DLD1 (cell line): ENCODE measurements around the gene HES7.

Experiments used
- in situ Hi-C: cut with HindIII; loops from 2 replicates; pipeline ENCODE4 v1.10.0; 2017; ENCODE audit warnings: low sequenced_read_pairs

The HES7 gene

DNA sequence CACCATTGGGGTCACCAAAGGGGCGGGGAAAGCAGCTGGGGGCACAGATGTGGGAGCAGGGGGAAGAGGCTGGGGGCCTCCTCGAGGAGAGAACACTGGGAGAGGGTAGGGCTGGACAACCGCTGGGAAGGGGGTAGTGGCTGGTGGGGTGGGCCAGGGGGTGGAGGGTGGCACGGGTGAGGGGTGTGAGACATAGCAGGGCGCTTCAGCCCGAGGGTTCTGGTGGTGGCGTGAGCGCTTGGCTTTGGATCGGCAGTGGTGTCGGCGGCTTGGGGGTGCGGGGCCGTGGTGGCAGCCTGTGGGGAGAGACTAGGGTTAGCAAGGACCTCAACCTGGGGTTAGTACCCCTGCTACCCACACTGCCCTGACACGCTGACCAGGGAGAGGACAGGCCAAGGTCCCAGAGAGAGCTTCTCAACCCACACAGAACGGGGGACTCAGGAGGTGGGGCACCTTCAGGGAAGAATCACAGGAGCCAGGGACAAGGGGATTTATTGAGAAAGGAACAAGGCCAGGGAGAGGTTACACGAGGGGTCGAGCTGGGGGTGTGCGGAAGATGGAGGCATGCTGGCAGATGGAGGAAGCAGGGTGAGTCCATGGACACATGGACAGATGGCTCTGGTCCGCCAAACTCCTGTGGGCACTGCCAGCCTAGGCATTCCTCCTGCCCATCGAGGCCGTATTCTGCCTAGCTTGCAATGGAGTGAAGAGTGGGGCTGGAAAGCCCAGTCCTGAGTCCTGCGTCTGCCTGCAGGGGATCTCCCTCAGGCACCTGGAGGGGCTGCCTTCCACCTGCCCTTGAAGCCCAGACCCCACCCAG is 19.9 kb upstream of the HES7 start:
- in situ Hi-C loops: no loop called here

DNA sequence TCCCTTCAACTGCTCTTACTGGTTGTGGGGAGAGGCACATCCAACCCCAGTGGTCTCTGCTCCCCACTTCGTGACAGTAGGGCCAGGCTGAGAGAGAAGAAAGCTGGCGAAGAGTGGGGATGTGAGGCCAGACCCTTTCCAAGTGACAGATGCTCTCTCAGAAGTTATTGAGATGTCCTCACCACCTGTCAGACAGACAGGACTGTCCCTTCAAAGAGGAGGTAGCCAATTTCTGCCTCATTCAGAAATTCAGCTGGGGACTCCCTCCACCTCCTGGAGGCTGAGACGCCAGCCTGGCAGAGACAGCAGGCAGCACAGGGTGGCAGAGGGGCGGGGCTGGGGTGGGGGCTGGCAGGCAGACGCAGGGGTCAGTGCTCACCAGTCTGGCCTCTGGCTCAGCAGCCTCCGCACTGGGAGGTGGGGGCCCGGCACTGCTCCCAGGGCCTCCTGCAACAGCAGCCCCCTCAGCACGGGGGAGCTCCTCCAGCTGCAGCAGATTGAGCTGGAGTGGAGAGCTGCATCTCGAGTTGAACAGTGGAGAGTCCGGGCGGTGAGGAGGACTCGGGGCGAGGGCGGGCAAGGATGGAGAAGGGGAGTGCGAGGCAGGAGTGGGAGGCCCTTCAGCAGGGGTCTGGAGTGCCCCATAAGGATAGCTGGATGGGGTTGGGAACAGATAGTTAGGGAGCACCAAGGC is 19.1 kb upstream of the HES7 start:
- in situ Hi-C loops: no loop called here

DNA sequence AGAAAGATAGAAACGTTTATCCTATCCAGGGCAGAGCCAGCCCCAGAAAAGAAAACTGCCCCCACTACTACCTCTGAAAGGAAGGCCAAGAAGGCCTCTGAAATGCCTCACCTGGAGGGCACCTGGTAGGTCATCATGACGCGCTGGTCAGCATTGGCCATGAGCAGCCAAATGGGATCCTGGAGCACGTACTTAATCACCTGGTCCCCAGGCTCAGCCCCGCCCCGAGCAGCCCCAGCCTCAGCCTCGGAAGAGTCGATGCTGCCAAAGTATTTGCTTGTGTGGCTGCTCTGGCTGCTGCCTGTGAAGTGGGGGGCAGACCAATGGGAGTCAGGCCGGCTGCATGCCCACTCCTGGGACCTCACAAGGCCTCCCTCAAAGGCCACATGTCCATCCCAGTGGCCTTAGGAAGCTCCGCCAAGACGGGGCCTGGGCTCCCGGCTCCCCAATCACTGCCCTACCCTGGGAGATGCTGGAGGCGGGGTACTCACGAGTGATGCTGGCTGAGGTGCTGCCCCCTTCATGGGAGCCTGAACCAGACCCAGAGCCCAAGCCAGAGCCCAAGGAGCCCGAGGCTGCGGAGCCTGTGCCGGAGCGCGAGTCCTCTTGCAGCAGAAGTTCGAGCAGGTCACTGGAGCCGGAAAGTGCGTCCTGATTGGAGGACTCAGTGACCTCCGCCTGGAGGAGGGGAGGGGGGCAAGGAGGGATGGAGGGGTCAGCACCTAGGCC is 18.4 kb upstream of the HES7 start:
- in situ Hi-C loops: no loop called here

DNA sequence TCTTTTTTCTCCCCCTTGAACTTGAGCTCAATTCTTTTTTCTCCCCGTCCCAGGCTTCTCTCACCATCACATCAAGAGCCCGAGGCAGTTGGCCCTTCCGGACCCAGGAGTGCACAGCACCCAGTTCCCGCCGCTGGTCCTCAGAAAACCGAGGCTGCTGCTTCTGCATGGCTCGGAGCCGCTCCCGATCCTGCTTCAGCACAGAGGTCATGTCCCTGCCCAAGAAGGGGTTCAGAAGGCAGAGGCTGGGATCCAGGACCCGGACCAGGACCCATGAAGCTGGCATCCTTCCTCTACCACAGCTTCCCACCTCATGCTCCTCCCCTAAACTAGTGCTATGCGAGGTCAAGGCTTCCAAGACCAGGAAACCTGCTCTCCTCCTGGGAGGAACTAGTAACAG is 17.8 kb upstream of the HES7 start:
- in situ Hi-C loops: no loop called here

DNA sequence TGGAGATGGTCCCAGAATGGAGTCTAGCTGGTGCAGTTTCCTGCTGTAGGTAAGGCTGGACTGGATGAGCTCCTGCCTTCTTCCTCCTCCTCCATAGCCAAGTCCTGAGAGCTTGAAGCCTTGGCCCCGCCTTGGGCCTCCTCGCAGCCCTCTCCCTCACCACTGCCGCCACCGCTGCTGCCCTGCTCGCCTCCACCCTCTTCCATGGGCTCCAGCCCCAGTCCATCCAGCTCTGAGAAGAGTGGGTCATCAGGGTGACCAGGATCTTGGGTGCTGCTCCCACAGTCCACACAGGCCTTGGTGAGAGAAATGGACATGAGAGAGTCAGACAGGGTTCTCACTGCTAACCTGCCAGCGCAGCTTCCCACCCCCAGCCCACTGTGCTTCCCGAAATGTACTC is 17.1 kb upstream of the HES7 start:
- in situ Hi-C loops: no loop called here

DNA sequence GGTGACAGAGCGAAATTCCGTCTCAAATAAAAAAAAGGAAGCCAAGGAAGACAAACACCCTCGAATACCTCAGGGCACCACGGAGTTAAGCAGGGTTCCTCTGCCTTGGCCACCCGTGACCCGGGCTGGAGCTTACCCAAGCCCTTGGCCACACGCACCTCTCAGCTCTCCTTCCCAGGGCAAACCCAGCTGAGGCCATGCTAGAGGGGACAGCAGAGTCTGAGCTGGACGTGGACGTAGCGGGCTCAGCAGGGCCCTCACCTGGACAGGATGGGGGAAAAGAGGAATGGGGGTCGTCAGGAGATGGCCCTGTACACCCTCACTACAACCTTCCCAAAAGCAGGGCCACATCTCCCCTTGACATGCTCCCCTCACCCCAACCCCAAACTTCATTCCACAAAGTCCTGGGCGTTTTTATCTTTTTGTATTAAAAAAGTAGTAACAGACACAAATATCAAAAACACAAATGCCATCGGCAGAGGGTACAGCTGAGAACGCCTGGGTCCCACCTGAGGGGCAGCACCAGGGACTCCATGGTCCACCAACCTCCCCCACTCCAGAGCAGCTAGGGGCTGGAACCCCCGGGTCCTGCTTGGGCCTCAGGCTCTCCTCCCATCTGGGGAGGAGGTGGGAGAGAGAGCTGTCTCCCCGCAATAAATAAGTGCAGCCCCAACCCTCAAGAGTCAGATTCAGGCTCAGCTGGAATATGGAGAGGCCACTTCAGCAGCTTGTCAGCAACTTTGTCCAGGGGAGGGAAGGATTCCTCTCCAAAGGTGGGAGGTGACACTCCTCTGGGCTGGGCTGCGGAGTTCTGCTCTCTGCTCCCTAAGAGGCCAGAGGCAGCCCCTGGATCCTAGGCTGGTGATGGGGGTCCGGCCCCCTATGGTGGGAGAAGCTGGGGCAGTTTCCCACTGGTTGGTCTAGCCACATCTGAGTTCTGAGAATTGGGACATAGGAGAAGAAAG is 16.4 kb upstream of the HES7 start:
- in situ Hi-C loops: no loop called here

DNA sequence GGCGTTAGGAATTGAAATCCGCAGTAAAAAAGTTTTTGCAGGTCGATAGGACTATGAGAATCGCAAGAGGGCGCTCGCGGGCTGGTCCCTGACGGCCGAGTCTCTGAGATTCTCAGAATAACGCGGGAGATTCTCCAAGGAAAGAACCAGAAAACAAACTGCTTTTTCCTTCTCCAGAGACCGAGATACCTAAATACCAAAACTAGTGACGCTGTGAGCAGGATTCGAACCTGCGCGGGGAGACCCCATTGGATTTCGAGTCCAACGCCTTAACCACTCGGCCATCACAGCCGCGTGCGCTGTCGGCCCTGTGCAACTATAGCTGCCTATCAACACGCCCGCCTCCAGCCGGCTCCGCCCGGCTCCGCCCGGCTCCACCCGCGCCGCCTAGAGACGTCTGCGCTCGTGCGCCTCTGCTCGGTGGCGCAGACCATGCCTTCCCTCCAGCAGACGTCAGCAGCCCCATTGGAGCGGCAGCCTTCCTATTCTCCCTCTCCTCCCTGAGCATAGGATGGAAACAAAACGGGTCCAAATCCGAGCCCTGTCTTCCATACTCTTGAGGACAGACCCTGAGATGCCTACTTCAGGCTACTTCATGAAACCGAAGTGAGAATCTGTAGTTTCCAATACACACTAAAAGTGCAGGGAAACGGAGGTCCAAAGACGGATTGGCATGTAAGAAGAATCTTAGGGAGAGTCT is 14.9 kb upstream of the HES7 start:
- in situ Hi-C loops: no loop called here

DNA sequence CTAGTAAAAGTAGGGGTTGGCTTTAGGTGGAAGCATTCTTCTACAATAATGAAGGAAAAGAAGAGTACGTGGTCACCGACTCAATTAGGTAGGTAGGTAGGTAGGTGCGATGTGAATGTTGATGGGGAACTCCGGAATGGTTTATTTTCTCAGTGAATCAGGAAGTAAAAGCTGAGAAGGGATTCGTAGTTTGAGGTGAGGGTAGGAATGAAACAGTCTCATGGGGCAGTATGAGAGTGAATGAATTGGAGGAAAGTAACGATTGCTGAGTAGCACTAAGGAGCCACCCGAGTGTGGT is 14.4 kb upstream of the HES7 start:
- in situ Hi-C loops: no loop called here

DNA sequence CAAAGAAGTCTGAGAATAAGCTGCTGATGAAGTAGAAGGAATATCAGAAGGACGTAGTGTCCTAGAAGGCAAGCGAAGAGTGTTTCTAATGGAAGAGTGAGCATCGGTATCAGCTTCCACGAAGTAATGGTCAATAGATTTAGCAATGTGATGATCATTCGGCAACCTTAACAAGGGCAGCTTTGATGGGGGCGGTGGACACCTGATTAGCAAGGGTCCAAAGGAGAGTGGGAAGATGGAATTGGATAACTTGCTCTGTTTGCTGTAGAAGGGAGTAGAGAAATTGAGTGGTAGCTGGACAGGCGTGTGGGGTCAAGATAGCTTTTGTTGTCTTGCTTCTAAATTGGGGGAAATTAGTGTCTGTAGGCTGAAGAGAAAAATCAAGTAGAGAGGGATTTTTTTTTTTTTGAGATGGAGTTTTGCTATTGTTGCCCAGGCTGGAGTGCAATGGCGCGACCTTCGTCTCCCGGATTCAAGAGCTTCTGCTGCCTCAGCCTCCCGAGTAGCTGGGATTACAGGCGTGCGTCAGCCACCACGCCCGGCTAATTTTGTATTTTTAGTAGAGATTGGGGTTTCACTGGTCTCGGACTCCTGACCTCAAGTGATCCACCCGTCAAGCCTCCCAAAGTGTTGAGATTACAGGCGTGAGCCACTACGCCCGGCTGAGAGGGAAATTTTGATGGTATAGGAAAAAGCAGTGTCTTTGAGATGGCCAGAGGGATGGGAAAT is 13.9 kb upstream of the HES7 start:
- in situ Hi-C loops: no loop called here

DNA sequence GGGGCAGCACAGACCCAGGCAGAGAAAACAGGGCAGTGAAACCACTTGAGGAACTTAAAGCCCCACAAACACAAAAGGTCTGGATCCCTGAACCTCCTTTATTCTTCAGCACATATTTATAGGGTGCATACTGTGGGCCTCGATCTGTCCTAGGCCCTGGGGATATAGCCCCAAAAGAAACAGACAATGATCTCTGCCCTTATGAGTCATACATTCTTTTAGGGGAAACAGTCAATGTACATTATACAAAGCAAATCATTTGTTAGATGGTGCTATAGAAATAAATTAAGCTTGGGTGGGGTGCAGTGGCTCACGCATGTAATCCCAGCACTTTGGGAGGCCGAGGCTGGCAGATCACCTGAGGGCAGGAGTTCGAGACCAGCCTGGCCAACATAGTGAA is 10.0 kb upstream of the HES7 start:
- in situ Hi-C loops: no loop called here

DNA sequence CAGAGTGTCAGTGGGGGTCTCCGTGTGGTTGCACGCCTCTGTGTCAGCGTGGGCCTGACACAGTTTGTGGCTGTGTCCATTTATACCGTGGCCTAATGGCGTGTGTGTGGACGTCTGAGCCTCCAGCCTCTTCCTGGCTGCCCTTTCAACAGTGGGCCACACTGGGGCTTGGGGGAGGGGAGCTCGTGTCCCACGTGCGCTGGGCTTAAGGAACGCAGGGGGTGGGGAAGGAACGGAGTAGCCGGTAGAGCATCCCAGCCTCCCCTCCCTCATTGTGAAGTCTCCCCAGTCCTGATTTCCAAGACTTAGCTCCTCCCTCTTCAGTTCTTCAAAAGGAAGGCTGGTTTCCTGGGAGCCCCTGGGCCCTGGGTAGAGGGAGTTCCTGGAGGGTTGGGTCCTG is 9.5 kb upstream of the HES7 start:
- in situ Hi-C loops: no loop called here

DNA sequence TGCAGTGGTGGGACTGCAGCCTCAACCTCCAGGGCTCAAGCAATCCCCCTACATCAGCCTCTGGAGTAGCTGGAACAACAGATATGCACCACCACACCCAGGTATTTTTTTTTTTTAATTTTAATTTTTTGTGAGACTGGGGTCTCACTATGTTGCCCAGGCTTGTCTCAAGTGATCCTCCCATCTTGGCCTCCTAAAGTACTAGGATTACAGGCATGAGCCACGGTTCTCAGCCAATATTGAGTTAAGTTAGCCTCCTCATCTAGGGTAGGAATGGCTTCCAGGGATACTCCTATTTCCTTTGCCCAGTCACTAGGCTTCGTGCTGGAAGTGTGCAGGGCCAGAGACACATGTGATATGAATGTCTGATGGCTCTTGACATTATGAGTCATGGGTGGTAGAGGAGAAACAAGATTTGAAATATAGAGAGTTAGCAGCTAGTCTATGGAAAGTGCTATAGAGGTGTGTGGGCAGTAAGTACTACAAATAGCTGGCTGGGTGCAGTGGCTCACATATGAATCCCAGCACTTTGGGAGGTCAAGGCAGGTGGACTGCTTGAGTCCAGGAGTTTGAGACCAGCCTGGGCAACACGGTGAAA is 8.0 kb upstream of the HES7 start:
- in situ Hi-C loops: no loop called here

DNA sequence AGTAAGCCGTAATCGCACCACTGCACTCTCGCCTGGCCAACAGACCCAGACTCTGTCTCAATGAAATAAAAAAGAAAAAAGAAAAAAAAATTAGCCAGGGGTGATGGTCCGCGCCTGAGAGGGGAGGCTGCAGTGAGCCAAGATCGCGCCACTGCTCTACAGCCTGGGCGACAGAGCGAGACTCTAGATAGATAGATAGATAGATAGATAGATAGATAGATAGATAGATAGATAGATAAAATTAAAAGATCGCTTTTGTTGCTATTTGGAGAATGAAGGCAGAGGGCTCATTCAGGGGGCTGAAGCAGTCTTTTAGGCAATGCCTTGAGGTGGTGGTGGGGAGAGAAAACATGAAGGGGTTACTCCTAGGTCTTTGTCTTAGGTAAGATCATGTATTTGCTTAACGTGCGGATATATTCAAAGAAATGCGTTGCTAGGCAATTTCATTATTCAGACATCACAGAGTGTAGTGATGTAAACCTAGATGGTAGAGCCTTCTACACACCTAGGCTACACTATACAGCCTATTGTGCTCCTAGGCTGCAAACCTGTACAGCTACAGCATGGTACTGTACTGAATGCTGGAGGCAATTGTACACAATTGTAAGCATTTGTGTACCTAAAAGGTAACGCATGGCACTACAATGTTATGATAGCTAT is 4.3 kb upstream of the HES7 start:
- in situ Hi-C loops: no loop called here

DNA sequence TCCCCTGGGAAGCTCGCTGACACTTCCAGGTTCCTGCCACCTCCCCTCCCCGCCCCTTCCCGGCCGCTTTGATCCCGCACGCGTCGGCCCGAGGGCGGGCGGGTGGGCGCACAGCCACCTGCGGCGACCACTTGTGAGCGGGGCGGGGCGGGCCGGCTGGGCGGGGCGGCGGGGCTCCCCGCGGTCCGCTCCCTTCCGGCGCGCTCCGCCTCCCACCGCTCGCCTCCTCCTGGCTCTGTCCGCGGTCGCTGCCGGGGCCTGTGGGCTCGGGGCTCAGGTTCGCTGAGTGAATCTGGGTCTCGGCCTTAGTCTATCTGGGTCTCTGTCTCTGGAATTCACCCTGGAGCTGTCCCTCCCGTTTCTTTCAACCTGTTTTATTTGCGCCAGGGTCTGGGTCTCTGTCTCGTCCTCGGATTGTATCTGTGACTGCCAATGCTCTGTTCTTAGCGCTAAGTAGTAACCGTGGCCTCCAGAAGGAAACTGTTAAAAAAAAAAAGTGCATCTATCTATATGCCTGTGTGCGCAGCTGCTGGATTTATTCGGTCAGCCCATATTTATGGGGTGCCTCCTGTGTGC is 2.7 kb upstream of the HES7 start:
- in situ Hi-C loops: no loop called here

DNA sequence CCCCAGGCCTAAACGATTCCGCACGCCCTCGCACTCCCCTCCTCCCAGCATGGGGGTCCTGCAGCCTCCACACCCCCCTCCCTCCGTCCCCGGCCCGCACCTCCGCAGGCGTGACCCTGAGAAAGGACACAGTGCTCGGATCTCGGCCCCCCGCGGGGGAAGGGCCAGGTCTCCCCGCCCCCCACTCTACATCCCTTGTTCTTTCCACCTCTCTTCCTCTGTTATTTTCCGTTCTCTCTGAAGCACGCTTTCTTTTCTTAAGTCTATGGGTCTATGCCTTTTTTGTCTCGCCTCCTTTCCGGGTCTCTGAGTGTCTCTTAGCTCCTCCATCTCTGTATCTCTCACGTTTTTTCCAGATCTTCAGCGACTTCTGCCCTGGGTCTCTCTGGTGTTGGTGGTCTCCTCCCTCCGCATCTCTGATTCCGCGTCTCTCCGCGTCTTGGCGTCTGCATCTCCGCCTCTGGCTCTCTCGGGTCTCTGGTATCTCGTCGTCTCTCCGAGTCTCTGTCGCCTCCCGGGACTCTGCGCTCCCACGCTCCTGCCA is 2.1 kb upstream of the HES7 start:
- in situ Hi-C loops: no loop called here

DNA sequence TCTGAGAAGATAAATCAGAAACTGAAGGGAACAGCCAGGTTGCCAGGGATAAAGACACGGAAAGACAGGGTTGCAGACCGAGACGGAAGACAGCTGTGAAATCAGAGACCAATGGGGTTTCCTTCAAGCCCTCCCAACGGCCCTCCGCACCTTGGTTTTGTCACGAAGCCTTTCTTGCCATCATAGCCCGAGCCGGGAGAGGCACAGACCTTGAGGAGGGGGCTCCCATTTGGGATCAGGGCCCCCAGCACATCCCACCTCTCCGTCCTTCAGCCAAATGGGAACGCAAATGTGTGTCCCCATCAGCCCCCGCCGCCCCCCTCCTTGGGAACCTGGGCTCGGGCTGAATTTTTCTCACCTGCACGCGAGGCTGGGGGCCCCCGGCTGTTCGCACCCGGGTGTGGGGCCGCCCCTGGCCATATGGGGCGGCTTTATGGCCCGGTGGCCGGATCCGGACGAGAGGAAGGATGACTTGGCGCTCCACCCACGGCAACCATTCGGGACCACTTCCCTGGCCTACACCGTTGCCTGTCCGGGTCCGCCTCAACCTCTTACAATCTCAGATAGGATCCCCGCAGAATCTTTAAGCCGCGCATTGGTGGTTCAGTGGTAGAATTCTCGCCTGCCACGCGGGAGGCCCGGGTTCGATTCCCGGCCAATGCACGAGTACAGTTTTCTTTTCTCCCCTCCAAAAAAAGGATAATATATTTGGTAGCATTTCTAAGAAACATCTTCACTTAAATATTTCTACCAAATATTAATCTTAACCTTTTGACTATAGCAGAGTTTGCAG is 1.4 kb upstream of the HES7 start:
- in situ Hi-C loops: no loop called here
